HG02798 (cell line): ENCODE data around the gene PDK4.

ENCODE experiments used
- ATAC-seq: cut with Tn5 transposase; IDR thresholded peaks from one replicate; pipeline ENCODE4 v1.9.1; 2021; ENCODE audit warnings: mild to moderate bottlenecking; ENCODE audit not compliant: unreplicated experiment, poor library complexity

PDK4 gene

DNA sequence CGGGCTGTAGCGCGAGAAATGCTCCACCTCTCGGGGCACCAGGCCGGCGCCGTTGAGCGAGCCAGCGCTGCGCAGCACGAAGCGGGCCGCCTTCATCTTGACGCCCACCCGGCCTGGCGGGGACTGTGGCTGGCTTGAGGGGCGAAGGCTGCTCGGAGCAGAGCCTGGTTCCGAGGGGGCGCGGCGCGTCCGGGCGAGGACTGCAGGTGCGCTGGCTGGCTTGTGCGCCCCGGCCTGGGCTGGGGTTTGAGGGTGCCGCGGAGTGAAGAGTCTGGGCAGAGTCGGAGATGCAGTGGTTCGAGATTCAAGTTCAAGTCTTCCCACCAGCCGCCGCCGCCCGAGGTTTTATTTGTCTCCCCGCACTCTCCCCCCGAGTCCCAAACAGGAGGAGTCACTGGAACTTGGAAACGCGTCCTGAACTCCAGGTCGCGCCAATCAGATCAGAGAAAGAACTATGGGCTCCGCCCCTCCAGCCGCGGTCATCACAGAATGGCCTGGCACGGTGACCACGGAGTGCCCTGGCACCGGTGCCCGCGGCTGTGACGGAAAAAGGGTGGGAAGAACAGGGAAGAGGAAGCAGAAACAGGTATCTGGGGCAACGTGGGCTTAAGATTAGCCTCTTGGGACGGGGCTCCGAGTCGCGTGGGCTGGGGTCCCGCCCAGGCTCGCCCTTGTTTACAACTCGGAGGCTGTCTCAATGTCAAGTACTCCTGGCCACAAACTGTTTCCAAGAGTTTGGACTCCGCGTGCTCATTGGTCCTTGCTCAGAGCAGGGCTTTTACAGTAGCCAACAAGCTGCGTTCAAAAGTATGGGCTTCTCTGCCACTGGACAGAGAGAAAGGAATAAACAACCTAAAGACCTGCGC, at the start of gene PDK4:
PDK4 (minus strand) TSS at position 319 of the 866 bp plus-strand sequence; CDS start at position 96, 223 bp downstream.
- no peak for ATAC-seq

DNA sequence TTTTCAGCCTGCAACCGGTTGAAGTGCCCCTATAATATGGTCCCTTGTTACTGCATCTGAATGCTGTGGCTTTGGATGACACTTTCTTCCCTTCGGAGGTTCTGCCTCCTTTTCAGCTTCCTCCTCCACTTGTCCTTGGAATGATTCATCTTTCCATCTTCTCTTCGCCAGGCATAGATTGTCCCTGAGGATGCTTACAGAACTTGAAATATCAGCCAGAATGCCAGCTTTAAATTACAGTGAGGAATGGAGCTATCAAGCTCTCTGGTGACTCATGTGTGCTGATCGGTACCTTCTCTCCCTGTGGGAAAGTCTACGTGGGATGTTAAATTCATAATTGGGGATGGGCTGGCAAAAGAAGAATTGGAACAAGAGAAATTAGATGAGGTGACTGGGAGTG, 45.9 kb upstream of the PDK4 start:
- ATAC-seq = no peak

DNA sequence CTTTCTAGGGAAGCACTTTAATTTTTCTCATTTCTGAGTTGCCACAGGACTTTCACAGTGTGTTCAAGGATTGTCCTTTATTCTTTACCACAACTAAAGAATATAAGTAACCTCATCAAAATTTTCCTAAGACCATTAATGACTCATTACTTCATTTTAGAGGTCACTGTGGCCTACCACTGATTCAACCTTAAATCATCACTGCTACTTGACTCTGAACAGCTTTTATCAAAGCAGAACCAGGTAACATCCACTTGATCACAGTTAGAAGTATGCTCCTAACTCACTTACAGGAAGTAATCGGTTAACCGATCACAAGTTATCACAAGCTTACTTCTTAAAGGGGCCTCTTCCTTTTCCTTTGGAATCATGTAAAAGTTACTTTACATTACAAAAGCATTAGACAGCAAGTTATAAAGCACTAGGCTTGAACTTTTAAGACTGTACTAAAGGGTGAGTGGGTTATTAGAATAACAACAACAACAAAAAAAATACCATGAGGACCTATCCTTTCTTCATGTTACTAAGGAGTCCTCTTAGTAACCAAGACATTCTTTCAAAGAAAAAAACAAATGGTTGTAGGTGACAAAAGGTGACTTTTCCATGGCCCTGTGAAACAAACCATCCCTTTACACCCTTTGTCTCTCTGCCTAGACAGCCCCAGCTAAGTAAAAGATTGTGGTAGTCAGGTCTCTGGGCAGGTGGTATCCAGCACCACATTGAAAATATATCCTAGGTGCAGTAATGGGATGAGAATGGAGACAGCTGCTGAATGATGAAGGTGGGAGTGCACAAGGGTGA, 40.0 kb upstream of the PDK4 start:
- ATAC-seq = no peak

DNA sequence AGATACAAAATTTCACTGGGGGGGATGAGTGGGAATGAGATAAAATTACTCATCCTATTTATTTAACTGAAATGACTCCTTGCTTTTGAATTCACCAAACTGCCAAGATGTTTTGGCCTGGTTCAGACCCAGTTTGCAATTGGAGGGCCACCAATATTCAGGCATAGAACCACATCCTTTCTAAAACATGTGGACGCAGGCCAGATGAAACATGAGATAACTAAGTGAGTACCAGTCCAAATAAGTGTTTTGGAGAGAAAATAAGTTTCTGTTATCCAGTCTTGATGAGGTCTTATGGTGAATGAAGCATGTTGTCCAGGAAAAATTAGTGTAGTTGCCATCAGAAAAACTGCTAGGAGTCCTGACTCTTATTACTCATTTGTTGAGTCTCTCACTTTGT, 36.3 kb upstream of the PDK4 start:
- no peak for ATAC-seq

DNA sequence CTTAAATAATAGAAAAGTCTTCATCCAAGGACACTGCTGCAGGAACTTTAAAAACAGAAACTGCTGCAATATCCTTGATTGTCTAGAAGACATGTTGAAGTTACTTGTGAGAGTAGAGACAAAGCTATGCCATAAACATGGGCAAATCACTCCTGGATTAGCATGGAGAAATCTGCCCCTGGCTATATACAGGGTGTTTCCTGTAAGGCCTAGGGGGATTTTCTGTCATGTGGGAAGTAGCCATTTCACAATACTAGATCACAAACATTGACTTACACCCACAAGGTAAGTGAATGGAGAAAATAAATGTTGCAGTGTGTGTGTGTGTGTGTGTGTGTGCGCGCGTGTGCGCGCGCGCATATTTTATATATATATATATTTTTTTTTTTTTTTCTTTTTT, 35.2 kb upstream of the PDK4 start:
- ATAC-seq = no peak

DNA sequence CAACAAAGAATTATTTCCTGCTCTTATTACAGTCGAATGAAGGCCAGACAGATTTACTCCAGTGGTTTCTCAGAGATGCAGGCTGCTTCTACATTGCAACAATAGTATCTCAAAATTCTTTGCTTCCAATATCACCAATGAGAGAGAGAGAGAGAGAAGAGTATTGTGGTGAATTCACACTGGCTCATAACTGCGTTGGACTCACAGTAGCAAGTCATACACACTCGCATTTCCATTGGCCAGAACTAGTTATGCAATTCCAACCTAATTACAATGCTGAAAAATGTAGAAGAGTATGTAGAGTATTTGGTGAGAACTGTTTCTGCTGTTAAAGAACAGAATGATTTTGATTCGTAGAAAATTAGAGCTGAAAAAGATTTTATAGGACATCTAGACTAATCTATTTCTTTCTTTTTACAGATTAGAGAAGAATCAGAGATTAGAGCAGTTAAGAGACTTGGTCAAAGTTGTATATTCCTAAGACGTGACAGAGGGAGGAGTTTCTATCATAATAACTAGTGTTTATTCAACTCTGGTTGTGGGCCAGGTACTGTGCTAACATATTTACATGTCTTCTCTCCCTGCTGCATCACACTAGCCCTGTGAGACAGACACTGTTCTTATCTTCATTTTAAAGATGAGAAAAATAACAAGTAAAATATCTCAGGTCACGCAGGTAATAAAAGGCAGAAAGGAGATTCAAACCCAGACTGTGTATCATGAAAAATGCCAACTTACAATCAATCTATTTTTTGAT, 34.6 kb upstream of the PDK4 start:
- ATAC-seq = no peak

DNA sequence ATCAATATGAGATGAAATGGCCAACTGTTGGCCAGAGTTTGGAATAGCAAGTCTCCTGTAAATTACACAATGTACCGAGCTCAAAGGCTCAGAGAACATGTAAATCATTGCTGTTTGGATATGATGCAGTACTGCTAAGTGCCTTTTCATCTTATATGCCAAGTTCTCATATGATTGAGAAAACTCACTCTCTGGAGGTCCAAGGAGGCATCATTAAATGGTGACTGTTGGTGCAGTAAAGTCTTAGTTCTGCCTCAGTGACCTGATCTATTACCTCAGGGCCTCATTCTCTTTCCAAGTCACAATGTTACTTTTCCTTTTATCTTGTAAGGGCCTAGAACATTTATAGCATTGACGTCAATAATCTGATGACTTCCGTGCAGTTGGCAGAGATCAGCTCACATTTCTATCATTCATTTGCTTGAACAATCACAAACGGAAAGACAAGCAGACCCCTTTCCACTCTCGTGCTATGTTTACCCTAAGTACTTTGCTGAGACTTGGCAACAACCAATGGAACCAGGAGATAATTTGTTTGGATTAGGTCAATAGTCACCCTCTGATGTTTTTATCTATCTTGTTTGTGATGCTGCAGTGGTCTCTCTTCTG, 32.6 kb upstream of the PDK4 start:
- no peak for ATAC-seq

DNA sequence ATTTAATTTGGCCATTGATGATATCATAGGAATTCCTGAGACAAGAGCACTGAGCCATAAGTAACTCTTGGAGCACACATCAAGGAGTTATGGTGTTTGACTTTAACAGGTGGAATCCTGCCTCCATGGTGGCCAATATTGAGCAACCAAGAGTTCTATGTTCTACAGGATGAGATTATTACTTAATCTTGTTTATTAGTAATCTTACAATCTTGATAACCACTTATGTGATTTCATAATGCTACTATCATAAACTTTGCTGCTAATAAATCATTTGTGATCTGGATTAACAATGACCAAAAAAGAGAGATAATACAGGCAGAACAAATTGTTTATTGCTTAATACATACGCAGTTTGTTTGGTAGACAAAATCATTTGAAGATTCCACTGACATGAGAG, 27.5 kb upstream of the PDK4 start:
- ATAC-seq = no peak

DNA sequence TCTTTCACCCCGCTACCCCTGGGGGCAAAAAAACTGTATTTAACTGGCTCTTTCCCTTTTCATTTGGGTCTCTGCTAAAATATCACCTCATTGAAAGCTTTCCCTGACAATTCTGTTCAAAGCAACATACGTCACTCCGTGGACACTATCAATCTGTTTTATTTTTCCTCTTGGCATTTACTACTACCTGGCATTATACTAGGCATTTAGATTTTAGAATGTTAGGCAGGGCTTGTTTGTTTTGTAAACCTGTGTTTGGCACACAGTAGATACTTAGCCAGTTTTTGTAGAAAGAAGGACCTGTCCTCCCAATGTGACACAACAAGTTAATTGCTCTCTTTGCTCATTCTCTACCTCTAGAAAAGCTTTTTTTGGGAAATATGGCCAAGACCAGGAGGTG, 26.5 kb upstream of the PDK4 start:
- no peak for ATAC-seq

DNA sequence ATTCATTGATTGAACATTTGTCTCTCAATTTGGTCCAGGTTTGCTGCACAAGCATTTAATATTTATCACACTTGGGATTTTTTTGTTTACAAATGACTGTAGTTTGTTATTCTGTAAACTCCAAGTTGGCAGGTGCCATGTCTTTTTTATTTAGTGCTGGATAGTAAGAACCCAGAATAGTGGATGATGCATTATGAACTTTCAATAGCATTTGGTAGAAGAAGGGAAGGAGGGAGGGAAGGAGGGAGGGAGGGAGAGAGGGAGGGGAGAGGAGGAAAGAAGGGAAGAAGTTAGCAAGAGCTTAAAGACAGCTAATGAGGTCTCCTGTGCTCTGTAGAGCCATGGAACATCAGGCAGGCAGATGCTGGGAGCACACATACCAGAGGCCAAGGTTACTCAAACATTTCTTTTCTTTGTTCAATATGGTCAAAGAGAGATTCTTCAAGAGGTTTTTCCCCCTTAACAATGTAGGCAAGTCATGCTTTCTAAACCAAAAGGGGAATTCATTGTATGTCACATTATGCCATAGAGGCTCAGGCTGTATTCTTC, 25.8 kb upstream of the PDK4 start:
- ATAC-seq = no peak

DNA sequence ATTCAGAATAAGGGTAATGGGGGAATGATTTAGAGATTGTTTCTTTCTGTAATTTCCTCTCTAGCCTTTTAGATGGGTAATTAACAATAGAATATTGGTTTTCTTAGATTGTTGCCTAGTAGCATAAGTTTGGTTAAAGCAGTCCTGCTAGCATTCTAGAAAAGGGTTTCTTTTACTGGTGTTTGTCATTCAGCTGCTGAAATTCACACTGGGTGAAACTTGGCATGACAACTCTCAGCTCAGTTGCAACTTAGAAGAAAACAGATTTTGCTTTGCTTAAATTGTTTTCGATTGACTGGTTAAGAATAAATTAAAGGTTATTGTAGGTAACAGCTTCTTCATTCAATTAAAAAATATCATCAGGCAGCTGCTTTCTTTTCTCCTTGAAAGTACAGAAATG, 25.1 kb upstream of the PDK4 start:
- ATAC-seq = no peak

DNA sequence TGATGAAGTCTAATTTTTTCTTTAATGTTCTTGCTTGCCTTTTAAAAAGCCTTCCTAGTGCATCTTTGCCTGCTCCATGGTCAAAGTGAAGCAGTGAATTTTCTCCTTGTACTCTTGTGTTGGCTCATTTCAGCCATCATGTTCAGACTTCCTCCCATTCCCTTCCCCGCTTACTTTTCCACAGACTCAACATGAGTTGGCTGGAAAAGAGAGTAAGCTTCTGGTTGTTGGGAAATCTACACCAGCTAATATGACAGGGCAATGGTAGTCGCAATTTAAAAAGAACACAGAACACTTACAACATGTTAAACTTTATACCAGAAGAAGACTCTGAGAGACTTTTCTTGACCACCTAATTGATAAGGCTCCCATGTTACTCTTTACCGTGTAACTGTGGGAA, 24.3 kb upstream of the PDK4 start:
- ATAC-seq = no peak

DNA sequence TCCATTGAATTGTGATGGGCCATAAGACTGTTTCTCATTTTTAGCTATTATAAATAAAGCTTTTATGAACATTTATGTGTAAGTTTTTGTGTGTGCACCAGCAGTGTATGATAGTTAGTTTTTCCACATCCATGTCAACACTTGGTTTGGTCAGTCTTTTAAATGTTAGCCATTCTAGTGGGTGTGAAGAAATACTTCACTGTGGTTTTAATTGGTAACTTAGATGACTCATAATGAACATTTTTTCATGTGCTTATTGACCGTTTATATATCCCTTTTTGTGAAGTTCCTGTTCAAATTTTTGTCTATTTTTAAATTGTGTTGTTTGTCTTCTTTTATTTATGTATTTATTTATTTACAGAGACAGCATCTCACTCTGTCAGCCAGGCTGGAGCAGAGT, 23.6 kb upstream of the PDK4 start:
- ATAC-seq = no peak

DNA sequence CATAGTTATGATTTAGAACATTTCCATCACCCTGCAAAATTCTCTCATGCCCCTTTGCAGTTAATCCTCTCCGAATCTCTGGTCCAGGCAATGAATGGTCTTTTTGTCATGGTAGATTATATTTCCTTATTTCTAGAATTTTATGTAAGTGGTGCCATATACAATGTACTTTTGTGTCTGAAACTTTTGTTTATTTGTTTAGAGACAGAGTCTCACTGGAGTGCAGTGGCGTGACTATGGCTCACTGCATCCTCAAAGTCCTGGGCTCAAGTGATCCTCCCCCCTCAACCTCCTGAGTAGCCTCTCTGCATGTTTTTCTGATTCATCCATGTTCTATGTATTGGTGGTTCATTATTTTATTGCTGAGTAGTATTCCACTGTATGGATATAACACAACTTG, 23.2 kb upstream of the PDK4 start:
- ATAC-seq = no peak

DNA sequence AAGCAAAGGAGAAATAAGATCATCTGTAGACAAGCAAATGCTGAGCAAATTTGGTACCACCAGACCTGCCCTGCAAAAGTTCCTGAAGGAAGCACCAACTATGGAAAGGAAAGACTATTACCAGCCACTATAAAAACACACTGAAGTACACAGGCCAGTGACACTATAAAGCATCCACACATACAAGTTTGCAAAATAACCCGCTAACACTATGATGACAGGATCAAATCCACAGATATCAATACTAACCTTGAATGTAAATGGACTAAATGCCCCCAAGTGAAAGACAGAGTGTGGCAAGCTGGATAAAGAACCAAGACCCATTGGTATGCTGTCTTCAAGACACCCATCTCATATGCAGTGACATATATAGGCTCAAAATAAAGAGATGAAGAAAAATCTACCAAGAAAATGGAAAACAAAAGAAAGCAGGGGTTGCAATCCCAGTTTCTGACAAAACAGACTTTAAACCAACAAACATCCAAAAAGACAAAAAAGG, 18.2 kb upstream of the PDK4 start:
- ATAC-seq = no peak

DNA sequence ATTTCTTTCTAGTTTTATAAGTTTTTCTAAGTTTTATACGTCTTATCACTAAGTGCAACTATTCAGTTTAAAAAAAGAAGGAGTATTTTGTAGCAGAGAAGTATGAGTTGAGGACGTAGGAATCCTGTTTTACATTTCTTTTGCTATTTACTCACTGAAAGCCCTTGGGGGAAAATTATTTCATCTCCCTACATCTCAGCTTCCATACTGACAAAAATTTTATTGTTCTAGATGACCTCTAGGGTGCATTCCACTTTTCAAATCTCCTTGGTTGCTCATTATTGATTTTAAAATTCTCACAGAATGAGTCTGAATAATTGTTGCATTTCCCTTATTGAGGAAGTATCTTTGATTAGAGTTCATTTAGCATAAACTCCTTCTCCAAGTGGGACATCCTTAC, 14.9 kb upstream of the PDK4 start:
- no peak for ATAC-seq

DNA sequence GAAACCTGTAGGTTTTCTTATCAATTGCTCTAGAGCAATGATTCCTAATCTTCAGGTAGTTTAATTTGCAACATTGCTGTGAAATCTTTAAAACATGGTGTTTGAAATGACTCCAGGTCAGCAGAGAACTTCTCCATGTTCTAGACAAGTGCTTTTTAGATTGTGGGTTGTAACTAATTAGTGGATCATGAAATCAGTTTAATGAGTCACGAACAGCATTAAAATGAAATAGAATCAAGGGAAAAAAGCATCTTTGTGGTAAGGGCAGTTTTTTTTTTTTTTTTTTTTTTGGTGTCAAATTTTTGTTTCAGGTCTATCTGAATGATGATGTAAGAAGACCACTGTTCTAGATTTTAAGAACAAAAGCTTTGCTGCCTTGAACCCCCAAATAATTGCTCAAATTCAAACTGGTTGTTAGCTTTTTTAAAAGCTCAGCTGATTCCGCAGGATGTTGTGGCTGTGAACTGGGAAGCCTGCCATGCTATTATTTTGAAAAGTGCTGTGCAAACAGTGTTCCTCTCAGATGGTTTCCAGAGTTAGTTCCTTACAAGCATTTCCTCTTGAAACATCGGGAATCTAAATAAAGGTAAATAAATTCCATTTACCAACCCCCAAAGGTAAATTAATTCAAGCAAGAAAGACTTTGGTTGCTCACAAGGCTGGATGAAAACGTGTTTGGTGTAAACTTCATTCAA, 13.1 kb upstream of the PDK4 start:
- ATAC-seq = no peak

DNA sequence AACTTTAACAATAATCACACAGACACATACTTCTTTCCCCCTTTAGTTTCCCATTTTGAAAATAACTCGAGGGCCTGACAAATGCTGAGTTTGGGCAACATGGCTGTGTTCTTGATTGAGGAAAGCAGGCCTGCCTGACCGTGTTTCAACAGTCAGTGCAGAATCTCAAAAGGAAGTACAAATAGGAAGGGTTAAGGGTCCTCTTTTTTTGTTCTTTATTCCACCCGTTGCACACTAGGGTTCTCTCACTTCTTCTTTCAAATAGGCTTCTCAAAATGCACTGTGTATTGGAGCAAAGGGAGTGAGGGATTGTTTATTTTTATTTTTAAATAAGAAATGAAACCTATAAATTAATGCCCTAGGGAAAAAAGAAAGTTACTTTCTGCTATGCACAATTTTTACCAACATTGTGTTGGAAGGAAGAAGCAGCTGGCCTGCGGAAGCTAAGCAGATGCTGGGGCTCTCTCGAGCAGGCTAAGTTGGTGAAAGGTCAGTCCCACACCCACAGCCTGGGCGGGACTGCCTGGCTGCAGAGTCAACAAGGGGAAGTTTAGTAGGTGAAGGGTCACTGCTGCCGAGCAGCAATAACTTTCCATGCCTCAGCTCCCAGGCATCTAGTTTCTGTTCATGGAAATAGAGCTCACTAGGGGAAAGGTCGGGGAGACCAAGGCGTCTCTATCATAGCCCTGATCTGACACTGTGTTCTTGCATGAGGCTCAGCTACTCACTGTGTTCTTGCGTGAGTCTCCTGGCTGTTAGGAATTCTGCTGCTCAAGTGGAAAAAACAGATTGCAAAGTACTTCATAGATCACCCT, 12.2 kb upstream of the PDK4 start:
- ATAC-seq = peak; percentile 99

DNA sequence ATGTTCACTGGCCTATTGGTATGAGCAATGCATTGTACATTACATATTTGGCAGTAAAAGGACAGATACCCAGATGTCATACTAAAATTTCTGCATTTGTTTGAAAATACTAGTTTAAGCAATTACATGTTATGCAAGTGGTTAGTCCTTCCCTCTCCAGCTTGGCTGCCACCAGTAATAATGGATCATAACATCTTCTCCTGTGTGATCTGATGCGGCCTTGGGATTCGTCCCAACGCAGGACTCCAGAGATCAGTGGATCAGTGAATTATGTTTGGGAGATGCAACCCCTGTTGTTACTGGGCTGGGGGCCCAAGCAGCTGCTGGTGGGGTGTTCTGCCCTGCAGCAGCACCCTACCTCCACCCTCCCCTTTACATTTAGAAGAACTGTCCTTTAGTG, 11.2 kb upstream of the PDK4 start:
- ATAC-seq = no peak
